Measurements from ENCODE around the gene ANKRD23.
"Not testable (repeated sequence)": the region's sequence is repeated elsewhere in the genome, so short reads cannot be mapped to it uniquely, and the experiment has no call there.

The ANKRD23 gene

GRCh38 chr2:96863056-96863455, 19.2 kb upstream of the ANKRD23 start:
- not testable (repeated sequence) for DNase-seq

DNA sequence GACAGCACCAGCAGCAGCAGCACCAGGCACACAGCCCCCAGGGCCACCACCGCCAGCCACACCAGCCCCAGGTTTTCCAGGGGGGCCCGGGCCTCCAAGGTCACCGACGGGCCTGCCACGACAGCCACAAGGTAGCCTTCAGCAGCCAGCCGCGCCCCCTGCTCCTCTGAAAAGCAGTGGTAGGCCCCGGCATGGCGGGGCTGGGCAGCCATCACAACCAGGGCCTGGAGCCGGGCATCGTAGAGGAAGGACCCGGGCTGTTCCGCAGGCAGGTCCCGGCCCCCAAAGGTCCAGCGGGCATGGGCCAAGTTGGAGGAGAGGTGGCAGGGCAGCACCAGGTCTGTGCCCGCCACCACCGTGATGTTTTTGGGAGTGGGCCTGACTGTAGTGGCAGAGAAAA, 17.3 kb upstream of the ANKRD23 start:
- DNase-seq = no peak

DNA sequence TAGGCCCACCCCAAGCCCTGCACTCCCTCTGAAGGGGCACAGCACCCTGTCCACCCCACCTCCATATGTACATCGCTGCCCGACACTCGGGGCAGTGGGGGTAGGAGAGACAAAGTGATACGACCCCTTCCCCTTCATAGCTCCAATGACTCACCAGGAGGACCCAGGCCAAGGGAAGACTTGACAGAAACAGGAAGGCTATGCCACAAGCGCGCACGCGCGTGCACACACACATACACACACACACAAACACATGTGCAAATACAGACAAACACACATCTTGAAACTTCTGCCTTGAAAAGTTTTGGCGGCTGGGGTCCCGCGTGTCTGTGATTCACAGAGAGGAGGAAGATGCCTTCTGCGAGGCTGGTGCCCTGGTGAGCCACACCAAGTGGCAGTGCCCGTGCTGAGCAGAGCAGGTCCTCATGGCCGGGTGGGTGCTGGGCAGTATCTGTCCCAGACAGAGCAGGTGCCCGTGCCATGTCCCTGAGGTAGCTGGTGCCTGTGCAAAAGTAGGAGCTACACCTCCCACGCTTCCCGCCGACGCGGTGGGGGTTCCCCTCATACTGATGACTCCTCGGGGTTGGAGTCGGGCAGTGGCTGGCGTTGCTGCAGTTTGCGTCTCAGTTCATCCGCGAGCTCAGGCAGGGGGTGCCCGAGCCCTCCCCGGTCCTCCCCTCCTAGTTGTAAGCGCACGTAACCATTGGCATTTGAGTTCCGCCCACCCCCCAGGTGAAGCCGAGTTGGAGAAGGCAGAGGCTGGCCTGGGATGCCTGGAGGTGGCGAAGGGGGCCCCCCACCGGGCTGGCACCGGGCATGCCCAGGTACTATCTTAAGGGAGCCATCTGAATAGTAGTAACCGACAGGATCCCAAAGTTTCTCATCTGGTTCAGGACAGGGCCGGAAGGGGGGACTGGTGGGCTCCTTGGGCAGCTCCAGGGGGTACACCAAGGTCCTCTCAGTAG, 16.5 kb upstream of the ANKRD23 start:
- DNase-seq = no peak

DNA sequence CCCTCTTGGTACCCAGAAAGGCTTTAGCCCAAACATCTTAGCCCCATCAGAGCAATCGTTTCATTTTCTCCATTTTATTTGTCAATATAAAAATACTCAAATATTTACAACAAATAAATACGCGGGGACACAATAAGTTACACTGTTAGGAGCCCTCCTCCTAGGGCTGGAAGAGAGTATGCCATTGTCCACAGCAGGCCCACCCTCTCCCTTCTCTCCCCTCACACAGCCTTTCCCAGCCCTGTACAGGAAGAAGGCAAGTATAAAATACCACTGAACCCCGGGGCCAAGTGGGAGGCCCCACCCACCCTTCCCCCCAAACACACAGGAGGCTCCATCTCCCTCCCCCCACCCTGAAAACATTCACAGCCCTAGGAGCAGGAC, 15.9 kb upstream of the ANKRD23 start:
- no peak for DNase-seq

- DNase-seq = no peak
Measured at GRCh38 chr2:96859099-96859649, 15.4 kb upstream of the ANKRD23 start.

GRCh38 chr2:96857667-96858372, 14.0 kb upstream of the ANKRD23 start, which contains the start of gene ANKRD39:
TSS of gene ANKRD39 (minus strand) at chr2:96858016. CDS start at chr2:96857987, 29 bp downstream.
- DNase-seq = peak; percentile 96

GRCh38 chr2:96856776-96857666, 13.2 kb upstream of the ANKRD23 start:
- DNase-seq = peak; percentile 28

DNA sequence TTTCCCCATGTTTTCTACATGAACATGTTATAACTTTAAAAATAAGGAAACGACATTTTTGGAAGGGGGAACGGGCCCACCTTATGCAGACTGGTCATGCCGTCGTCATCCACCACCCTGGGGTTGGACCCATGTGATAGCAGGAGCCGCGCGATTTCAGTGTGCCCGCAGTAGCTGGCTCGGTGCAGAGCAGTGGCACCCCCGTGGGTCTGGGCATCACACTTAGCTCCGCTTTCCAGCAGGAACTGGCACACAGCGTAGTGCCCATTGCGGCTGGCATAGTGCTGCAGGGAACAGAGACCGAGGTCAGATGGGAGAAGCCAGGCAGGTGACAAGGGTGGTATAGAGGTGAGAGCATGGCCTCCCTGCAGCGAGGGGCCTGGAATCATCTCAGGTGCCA, 9.5 kb upstream of the ANKRD23 start:
- DNase-seq = no peak

DNA sequence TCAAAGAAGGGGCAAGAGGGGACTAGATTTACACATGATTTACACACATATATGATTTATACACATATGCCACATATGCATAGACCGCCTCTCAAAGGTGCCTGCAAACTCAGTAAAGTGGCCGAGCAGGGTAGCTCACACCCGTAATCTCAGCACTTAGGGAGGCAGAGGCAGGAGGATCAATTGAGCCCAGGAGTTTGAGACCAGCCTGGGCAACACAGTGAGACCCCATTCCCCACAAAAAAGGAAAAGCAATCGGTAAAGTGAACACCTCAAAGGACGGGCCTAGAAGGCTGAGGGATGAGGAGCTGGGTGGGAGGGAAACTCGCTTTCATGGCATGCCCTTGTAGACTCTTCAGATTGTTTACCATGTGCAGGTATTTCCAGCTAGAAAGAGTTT, 8.8 kb upstream of the ANKRD23 start:
- DNase-seq = no peak

DNA sequence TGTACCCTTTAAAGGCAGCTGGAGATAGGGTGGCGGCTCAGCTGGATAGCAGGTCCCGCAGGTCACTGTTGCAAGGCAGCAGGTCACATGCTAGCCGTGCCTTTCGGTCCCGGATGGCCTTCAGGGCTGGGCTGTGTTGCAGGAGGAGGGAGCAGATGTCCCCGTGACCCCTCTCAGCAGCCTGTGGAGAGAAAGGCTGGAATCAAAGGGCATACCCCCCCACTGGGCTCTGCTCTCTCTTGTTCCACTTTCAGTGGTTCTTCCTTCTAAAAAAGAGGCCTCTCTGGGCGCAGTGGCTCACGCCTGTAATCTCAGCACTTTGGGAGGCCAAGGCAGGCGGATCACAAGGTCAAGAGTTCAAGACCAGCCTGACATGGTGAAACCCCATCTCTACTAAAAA, 4.4 kb upstream of the ANKRD23 start:
- no peak for DNase-seq

GRCh38 chr2:96847586-96847985, 3.8 kb upstream of the ANKRD23 start:
- DNase-seq = no peak

DNA sequence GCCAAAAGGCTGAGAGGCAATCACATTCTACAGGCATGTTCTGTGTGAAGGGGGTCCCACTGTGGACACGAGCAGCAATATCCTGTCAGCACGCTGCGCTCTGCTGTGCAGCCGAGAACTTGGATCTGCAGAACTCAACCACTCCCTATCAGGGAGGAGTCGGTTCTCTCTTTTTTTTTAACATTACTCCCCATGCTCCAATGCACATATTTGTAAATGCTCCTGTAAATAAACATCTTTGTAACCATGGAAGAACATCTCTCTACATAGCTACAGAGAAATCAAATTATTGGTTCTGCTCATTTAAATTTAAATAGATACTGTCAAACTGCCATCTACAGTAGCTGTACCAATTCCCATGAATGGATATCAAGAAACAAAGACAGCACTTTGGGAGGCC, 3.0 kb upstream of the ANKRD23 start:
- DNase-seq = no peak

GRCh38 chr2:96844405-96844808, 586 bp upstream of the ANKRD23 start:
- no peak for DNase-seq

GRCh38 chr2:96842600-96842999, 1.2 kb downstream of the ANKRD23 start:
- DNase-seq = no peak

- no peak for DNase-seq
Measured at GRCh38 chr2:96841701-96842495, 1.9 kb downstream of the ANKRD23 start.

GRCh38 chr2:96839875-96840850, 3.7 kb downstream of the ANKRD23 start:
- DNase-seq = no peak

DNA sequence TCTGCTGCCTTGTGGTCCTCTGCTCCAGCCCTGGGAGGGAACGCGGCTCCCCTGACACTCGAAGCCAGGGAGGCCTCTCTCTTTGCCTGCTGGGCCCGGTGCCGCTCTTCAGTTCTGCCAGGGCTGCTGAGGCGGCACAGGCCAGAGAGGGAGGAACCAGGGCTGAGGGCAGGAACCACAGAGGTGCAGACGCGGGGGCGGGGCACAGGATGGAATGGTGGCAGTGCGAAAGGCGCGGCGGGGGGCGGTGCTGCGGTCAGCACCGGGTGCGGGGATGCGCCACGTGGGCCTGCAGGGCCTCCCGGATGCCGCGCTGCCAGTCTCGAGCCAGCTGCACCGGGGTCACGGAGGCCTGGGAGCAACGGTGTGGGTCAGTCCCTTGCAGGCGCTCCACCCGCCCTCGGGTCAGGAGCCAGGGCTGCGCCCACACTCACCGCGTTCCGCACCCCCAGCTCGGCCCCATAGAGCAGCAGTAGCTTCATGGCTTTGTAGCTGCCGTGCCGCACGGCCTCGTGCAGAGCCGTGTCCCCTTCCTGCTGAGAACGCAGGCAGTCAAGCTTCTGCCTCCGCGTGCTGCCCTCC, 4.4 kb downstream of the ANKRD23 start:
- DNase-seq = no peak

GRCh38 chr2:96838345-96839292, 5.2 kb downstream of the ANKRD23 start:
- DNase-seq = no peak

GRCh38 chr2:96837575-96837974, 6.2 kb downstream of the ANKRD23 start:
- no peak for DNase-seq

All from NCI-H1092 treated with DMSO at 0.1 percent for 48 hours (cell line).